GM19351 (cell line): ENCODE data around the gene MFSD12.
"Not testable (repeated sequence)": the region's sequence is repeated elsewhere in the genome, so short reads cannot be mapped to it uniquely, and the experiment has no call there.

ENCODE experiments used
- ATAC-seq: cut with Tn5 transposase; IDR thresholded peaks from one replicate; pipeline ENCODE4 v1.9.1; 2021; ENCODE audit warnings: mild to moderate bottlenecking, moderate library complexity; ENCODE audit not compliant: unreplicated experiment

The MFSD12 gene

GRCh38 chr19:3511506-3512251 lies 45.7 kb downstream of the MFSD12 start:
- no peak for ATAC-seq

GRCh38 chr19:3510727-3511126 lies 46.7 kb downstream of the MFSD12 start:
- no peak for ATAC-seq

GRCh38 chr19:3509566-3509989 lies 47.8 kb downstream of the MFSD12 start:
- no peak for ATAC-seq

- no peak for ATAC-seq
Observed at GRCh38 chr19:3508771-3509535, 48.4 kb downstream of the MFSD12 start.

- not testable (repeated sequence) for ATAC-seq
Observed at GRCh38 chr19:3508121-3508661, 49.2 kb downstream of the MFSD12 start.

GRCh38 chr19:3507371-3508120 lies 49.8 kb downstream of the MFSD12 start:
- ATAC-seq = no peak

GRCh38 chr19:3506384-3507340 lies 50.7 kb downstream of the MFSD12 start:
- no peak for ATAC-seq

DNA sequence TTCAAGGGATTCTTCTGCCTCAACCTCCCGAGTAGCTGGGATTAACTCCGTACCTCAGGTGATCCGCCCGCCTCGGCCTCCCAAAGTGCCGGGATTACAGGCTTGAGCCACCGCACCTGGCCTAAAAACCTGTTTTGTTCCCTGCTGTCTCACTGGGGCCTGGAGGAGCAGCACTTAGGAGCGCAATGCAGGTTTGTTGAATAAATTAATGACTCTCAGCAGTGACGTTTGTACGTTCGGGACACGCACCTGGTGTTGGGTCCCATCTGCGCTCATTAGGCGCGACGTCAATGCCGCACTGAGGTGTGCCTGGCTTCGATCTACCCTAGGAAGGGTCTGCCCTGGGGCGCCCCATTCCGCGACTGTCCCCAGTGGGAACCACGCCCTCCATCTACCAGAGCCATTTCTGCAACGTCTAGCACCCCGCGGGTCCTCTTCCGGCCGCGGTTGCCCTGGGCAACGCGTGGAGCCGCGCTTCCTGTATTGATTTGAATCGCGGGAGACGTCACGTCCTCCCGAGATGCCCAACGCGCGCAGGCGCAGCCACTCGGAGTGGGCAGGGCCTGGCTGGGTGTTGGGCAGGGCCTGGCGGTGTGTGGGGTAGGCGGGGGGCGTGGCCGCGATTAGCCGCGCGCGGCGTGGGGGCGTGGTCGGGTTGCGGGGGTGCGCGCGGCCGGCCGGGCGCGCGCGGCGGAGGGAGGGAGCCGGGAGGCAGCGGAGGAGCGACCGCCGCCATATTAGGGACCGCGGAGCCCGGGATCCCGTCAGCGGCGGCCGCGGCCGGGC lies 51.6 kb downstream of the MFSD12 start, which contains the start of gene FZR1:
Gene FZR1 (plus strand): TSS at position 714 of the 786 bp plus-strand sequence. CDS start 16,679 bp downstream, outside the sequence.
- ATAC-seq = peak; percentile 91

- ATAC-seq = no peak
Observed at GRCh38 chr19:3504735-3505134, 52.7 kb downstream of the MFSD12 start.

DNA sequence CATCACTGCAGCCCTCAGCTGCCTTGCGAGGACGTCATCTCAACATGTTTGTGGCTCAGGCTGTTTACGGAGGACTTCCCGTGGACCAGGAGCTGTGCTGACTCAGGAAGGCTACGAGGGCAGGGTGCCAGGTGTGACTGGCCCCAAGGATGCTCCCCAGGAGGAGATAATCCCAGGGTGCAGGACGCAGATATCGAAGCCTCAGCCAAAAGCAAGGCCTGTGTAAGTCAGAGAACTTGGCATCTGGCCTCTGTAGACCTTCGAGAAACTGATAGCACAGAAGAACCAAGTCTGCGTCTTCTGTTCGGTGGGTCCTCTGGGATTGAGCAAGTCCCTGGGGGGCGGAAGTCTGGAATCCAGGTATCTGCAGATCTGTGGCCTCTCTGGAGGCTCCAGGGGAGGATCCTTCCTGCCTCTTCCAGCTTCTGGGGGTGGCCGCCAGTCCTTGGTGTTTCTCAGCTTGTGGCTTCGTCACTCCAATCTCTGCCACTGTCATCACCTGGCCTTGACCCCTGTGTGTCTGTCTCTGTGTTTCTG lies 54.3 kb downstream of the MFSD12 start:
- no peak for ATAC-seq

DNA sequence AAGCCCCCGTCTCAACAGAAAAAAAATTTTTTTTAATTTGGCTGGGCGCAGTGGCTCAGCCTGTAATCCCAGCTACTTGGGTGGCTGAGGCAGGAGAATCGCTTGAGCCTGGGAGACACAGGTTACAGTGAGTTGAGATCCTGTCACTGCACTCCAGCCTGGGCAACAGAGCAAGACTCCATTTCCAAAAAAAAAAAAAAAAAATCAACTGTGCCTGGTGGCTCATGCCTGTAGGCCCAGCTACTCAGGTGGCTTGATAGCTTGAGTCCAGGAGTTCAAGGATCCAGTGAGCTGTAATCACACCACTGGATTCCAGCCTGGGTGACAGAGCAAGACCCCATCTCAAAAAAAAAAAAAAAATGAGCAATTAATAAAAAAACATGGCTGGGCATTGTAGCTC lies 55.6 kb downstream of the MFSD12 start:
- no peak for ATAC-seq

GRCh38 chr19:3500429-3501101 lies 56.8 kb downstream of the MFSD12 start, which contains the start of gene DOHH:
Gene DOHH (minus strand): TSS chr19:3500674. CDS start chr19:3496814, 3,860 bp downstream.
- peak; percentile 82 for ATAC-seq

DNA sequence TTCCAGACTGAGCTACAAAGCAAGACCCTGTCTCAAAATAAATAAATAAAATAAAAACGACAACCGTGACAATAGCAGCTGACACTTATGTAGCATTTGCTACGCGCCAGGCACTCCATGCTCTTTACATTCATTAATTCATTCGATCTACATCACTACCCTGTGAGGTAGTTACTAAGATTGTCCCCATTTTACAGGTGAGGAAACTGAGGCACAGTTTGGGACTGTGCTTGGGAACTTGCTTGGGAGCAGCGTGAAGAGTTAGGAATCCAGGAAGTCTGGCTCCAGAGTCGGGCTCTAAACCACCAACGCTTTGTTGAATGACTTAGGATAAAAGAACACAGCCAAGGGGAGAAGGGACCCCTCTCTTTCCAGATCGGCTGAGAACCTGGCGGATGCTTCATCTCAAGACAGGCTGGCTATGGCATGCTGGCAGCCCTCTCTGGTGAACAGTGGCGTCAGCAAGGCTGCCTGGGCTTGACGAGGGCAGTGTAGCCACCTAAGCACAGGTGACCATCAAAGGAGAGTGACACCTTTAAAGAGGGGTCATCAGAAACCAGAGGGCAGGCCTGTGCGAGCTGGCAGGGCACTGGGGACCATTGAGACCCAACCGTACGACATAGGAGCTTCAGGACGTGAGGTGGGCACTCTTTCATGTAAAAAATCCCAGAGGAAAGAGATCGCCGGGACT lies 57.5 kb downstream of the MFSD12 start:
- ATAC-seq = no peak

DNA sequence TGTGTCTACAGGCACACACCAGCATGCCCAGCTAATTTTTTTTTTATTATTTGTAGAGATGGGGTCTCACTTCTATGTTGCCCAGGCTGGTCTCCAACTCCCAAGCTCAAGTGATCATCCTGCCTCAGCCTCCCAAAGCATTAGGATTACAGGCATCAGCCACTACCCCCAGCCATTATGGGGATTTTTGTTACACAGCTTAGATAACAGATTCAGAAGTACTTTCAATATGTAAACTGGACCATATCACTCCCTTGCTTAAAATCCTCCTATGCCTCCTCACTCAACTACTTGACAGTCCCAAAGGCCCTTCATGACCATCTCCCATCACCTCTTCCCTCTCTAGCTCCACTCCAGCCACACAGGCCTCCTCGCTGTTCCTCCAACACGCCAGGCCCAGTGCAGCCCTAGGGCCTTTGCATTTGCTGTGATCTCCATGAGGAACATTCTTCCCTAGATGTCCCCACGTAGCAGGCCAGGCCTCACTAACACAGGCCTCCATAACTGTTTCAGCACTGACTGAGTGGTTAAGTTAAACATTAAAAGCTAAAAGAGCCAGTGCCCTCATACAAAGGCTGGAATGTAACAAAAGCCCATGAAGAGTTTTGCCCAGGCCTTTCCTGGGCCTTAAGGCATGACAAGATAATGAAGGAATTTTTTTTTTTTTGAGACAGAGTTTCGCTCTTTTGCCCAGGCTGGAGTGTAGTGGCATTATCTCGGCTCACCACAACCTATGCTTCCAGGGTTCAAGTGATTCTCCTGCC lies 59.4 kb downstream of the MFSD12 start:
- no peak for ATAC-seq

DNA sequence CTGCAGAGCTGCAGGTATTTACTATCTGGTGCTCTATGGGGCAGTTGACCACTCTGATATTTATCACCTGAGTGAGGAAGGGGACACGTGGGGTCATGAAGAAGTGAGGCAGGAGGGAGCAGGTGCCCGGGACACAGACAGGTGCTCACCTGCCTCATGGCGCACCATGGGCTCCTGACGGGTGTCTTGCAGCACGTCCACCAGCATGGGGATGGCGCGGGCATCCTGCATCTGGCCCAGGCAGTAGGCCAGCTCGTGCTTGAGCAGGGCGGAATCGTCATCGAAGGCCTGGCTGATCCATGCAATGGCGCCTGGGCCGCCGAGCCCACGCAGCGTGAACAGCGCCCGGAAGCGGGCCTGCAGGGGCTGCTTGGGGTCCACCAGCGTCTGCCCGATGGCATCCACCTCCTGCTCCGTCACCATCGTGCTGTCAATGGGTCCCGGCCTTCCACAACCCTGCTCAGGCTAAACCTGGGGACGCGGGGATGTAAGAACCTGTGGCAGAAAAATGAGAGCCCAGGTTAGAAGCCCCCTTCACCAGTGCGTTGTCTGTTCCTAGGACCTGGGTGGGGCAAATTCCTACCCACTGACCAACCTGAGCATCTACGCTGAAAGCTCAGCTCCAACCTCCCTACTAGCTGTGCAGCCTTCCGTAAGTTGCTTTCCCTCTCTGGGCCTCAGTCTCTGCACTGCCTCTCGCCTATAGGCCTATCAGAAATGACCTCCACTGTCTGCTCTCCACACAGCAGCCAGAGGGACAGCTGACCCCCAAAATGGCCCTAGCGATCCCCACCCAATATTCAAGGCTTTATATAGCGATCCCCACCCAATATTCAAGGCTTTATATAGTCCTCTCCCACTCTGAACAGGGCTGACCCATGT lies 60.8 kb downstream of the MFSD12 start:
- no peak for ATAC-seq

DNA sequence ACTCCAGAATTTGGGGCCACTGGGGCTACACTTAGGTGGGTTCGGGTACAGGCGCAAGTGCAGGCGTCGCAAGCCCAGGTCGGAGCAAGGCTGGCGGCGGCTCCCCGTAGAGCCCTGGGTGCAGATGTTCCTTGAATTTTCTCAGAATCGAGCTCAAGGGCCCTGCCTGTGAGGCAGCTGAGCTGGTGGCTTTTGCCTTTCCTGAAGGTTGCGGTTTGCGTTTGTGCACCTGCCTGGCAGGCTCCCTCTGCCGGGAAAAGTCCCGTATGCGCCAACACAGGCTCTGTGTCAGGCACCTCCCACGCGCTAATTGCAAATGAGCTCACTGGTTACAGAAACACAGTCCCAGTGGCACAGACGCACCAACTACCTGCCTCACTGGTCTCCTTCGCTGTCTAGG lies 62.8 kb downstream of the MFSD12 start:
- no peak for ATAC-seq
